ENCODE results near the gene PTPRM. TPM values are rescaled to one million over a fixed set of nuclear protein-coding genes. Genes with fewer than 3 reads are reported as not detected.

PTPRM gene
- total RNA-seq, 1 donor from 2014 or later = 1.00 TPM

GRCh38 chr18:8169722-8170121 is 602.6 kb downstream of the PTPRM start:
- ATAC-seq (ENCODE audit: low read depth) (no peak), DNase-seq (no peak)
- ChIA-PET POLR2A (no interaction called here), CTCF (no interaction called here)
- Mint-ChIP-seq H3K9me3 (no peaks in the 10 kb centered on the region), H3K4me3 (no peak overlapping the region), H3K36me3 (ENCODE audit: low read depth) (no peaks in the 10 kb centered on the region), H3K4me1 (no peaks in the 10 kb centered on the region), H3K27me3 (no peaks in the 10 kb centered on the region), H3K27ac (no peak overlapping the region)
- intact Hi-C loops (cut with micrococcal nuclease) = no loop called here
- TF ChIP-seq CTCF (IDR thresholded peaks at IDR 0.05) = no peak

- no peak for DNase-seq
- H3K27me3 Mint-ChIP-seq = no peaks in the 10 kb centered on the region
- ChIA-PET CTCF (no interaction called here), POLR2A (no interaction called here)
- H3K27ac Mint-ChIP-seq = no peak overlapping the region
- no peaks in the 10 kb centered on the region for H3K4me1 Mint-ChIP-seq
- H3K9me3 Mint-ChIP-seq = peaks cover 8% of the 10 kb centered on the region
- intact Hi-C loops (cut with micrococcal nuclease) = no loop called here
- no peak overlapping the region for H3K4me3 Mint-ChIP-seq
- no peak for ATAC-seq (ENCODE audit: low read depth)
- no peak for TF ChIP-seq CTCF (IDR thresholded peaks at IDR 0.05)
- no peaks in the 10 kb centered on the region for H3K36me3 Mint-ChIP-seq (ENCODE audit: low read depth)
Observed at GRCh38 chr18:8174771-8175170, 607.7 kb downstream of the PTPRM start.

- DNase-seq = no peak
- no peak for TF ChIP-seq CTCF (IDR thresholded peaks at IDR 0.05)
- no peaks in the 10 kb centered on the region for H3K27me3 Mint-ChIP-seq
- no peak overlapping the region for H3K4me3 Mint-ChIP-seq
- intact Hi-C loops (cut with micrococcal nuclease) = no loop called here
- ATAC-seq (ENCODE audit: low read depth) = no peak
- H3K4me1 Mint-ChIP-seq = no peaks in the 10 kb centered on the region
- H3K36me3 Mint-ChIP-seq (ENCODE audit: low read depth) = no peaks in the 10 kb centered on the region
- ChIA-PET CTCF (no interaction called here), POLR2A (no interaction called here)
- no peak overlapping the region for H3K27ac Mint-ChIP-seq
- peaks cover 13% of the 10 kb centered on the region for H3K9me3 Mint-ChIP-seq
Observed at GRCh38 chr18:8175501-8176061, 608.5 kb downstream of the PTPRM start.

- no peak for TF ChIP-seq CTCF (IDR thresholded peaks at IDR 0.05)
Observed at GRCh38 chr18:8176109-8176508, 609.0 kb downstream of the PTPRM start.

GRCh38 chr18:8176554-8176953 is 609.4 kb downstream of the PTPRM start:
- Mint-ChIP-seq H3K27me3 (no peaks in the 10 kb centered on the region), H3K4me1 (no peaks in the 10 kb centered on the region), H3K4me3 (no peak overlapping the region), H3K9me3 (peaks cover 18% of the 10 kb centered on the region), H3K36me3 (ENCODE audit: low read depth) (no peaks in the 10 kb centered on the region), H3K27ac (no peak overlapping the region)
- TF ChIP-seq CTCF (IDR thresholded peaks at IDR 0.05) = no peak
- no peak for ATAC-seq (ENCODE audit: low read depth)
- CTCF ChIA-PET = no interaction called here
- POLR2A ChIA-PET = no interaction called here
- intact Hi-C loops (cut with micrococcal nuclease) = no loop called here
- DNase-seq = no peak

More at GRCh38 chr18:8176109-8176508, 609.0 kb downstream of the PTPRM start:
- ChIA-PET POLR2A (no interaction called here), CTCF (no interaction called here)
- H3K4me3 Mint-ChIP-seq = no peak overlapping the region
- H3K4me1 Mint-ChIP-seq = no peaks in the 10 kb centered on the region
- ATAC-seq (ENCODE audit: low read depth) (no peak), DNase-seq (no peak)
- intact Hi-C loops (cut with micrococcal nuclease) = no loop called here
- H3K36me3 Mint-ChIP-seq (ENCODE audit: low read depth) = no peaks in the 10 kb centered on the region
- H3K9me3 Mint-ChIP-seq = peaks cover 14% of the 10 kb centered on the region
- no peaks in the 10 kb centered on the region for H3K27me3 Mint-ChIP-seq
- no peak overlapping the region for H3K27ac Mint-ChIP-seq

Data from activated B cell treated with CpG ODN at 0.5 μM for 24 hours (primary cell).